SKM-1 treated with dmso at 0.1 percent for 144 hours (cell line): ENCODE results near the gene SLC22A6.
"Not testable (repeated sequence)": the region's sequence is repeated elsewhere in the genome, so short reads cannot be mapped to it uniquely, and the experiment has no call there.

ENCODE experiments used
- DNase-seq: peaks from one replicate; lab custom pipeline; 2025; ENCODE audit not compliant: unreplicated experiment; lab: John Stamatoyannopoulos, UW

The SLC22A6 gene

DNA sequence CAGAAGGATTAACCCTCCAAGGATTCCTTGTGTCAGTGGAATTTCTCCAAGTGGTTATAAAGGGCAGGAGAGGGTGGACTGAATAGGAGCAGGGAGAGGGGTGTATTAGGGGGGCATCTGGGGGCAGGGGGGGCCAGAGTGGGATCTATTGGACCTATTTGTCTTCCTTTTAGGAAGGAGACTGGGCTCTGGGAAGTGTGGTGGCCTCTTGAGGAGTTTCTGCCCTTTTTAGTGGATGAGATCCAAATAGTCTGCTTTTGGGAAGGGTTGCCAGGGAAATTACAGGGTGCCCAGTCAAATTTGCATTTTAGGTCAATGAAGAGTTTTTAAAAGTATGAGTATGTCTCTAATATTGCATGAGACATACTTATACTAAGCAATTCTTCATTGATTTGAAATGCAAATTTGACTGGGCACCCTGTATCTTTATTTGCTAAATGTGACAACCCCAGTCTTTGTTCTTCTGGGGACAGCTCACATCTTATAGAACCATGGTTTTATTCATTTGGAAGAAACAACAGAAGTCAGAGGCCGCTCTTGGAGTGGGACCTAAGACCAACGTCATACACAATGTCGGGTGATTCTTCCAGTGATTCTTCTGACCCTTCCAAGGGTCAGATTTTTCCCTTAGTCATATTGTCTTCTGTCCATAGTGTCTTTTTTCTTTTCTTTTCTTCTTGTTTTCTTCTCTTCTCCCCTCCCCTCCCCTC lies 429 bp upstream of the SLC22A6 start:
- DNase-seq = no peak

GRCh38 chr11:62983536-62984199 lies 1.1 kb downstream of the SLC22A6 start:
- no peak for DNase-seq

GRCh38 chr11:62981743-62982142 lies 3.0 kb downstream of the SLC22A6 start:
- DNase-seq = no peak

GRCh38 chr11:62980133-62980760 lies 4.5 kb downstream of the SLC22A6 start:
- no peak for DNase-seq

- DNase-seq = no peak
Observed at GRCh38 chr11:62976109-62976508, 8.7 kb downstream of the SLC22A6 start.

- DNase-seq = no peak
Observed at GRCh38 chr11:62974848-62975522, 9.8 kb downstream of the SLC22A6 start.

GRCh38 chr11:62965574-62965973 lies 19.2 kb downstream of the SLC22A6 start:
- no peak for DNase-seq

DNA sequence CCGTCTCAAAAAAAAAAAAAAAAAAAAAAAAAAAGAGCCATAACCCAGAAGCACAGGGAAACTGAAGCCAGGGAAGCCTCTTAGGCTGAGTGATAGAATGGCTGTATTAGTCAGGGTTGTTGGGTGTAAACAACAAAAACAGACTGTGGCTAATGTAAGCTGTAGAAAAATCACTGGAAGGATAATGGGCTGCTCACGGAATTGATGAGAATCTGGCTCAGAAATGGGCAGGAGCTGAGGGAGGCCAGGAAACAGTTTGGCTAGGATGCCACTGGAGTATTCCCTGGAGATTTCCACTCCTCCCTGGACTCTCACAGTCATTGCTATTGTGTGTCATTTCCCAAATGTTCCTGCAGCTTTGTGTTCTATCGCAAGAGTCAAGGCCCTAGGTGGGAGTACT lies 22.4 kb downstream of the SLC22A6 start:
- no peak for DNase-seq

DNA sequence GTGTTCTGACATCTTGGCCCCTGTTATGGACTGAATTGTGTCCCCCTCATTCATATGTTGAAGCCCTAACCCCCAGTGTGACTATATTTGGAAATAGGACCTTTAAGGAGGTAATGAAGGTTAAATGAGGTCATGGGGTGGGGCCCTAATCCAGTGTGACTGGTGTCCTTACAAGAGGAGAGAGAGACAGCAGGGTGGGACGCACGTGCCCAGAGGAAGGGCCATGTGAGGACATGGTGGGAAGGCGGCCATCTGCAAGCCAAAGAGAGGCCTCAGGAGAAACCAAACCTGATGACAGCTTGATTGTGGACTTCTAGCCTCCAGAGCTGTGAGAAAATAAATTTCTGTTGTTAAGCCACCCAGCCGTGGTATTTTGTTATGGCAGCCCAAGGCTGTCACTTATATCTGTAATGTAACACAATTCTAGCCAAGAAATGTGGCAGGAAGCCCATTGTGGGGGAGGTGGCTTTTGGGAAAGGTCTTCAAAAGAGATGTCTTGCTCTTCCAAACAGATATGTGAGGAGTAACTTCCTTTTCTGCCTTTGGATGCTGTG lies 23.7 kb downstream of the SLC22A6 start:
- DNase-seq = no peak

GRCh38 chr11:62959422-62959980 lies 25.3 kb downstream of the SLC22A6 start:
- no peak for DNase-seq

- no peak for DNase-seq
Observed at GRCh38 chr11:62958547-62959421, 26.0 kb downstream of the SLC22A6 start.

- no peak for DNase-seq
Observed at GRCh38 chr11:62957147-62957546, 27.6 kb downstream of the SLC22A6 start.

GRCh38 chr11:62954478-62954877 lies 30.3 kb downstream of the SLC22A6 start:
- no peak for DNase-seq

DNA sequence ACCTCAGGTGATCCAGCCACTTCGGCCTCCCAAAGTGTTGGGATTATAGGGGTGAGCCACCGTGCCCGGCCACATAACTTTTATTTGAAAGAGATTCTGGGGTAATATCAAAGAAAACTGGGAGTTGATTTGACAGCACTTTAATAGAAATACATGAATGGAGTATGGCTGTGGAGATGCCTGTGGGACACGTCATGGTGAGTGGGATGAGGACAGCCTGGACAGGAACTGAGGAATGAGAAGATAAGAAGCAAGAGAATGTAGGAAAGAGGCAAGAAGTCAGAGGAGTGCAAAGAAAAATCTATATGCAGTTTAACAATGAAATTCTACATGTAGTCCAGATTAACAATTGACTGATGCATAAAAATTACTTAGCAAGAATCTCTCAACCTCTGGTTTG lies 31.0 kb downstream of the SLC22A6 start:
- no peak for DNase-seq

DNA sequence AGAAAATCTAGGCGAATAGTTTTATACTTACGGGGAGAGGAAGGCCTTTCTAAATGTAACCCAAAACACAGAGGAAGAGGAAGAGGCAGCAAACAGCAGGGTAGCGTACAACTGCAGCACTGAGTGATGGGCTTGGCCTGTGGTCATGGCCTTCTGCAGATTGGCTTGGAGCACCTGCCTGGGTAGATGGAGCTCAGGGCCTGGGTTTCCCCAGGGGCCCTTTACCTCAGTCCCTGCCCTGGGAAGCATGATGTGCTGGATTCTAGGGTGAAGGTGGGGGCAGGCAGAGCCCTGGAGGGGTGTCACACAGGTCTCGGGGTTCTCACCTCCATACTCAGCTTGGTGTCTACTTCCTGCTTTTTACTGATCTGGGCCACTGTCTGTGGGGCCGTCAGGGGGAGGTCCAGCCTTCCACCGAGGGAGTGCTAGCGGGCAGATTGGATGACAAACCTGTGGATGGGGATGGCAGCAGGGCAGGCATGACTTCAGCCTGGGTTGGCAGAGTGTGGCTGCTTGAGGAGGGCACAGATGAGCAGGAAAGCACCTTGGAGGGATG lies 35.9 kb downstream of the SLC22A6 start:
- no peak for DNase-seq

DNA sequence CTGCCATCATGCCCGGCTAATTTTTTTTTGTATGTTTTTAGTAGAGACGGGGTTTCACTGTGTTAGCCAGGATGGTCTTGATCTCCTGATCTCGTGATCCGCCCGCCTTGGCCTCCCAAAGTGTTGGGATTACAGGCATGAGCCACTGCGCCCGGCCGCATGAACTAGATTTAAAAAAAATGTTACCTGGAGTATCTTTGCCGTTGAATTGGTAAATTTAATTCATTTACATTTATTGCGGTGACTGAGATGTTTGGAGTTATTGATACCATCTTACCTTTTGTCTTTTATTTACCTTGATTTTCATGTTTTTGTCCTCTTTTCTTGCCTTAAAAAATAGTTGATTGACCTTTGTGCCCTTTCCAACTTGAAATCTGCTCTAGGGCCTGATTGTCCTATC lies 39.2 kb downstream of the SLC22A6 start:
- DNase-seq = not testable (repeated sequence)

DNA sequence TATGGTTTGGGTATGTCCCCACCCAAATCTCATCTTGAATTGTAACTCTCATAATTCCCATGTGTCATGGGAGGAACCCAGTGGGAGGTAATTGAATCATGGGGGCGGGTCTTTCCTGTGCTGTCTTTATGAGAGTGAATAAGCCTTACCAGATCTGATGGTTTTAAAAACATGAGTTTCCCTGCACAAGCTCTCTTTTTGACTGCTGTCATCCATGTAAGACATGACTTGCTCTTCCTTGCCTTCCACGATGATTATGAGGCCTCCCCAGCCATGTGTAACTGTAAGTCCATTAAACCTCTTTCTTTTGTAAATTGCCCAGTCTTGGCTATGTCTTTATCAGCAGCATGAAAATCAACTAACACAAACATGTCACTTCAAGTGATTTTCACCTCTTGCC lies 47.2 kb downstream of the SLC22A6 start:
- DNase-seq = not testable (repeated sequence)

GRCh38 chr11:62934496-62934785 lies 50.3 kb downstream of the SLC22A6 start:
- DNase-seq = no peak

- no peak for DNase-seq
Observed at GRCh38 chr11:62933750-62934495, 50.8 kb downstream of the SLC22A6 start.
